ENCODE measurements around the gene MOCS3.

- no peak for TF ChIP-seq CTCF (IDR thresholded peaks at IDR 0.05)
- no peak for TF ChIP-seq EZH2 (IDR thresholded peaks at IDR 0.05; ENCODE audit: borderline replicate concordance, insufficient read depth, low read depth, low read length, poor library complexity, severe bottlenecking)
These were observed 42.4 kb upstream of the MOCS3 start for GRCh38 chr20:50916257-50916656.

Data from B cell (primary cell).